Measurements from ENCODE around the gene E2F6.

Gene E2F6

DNA sequence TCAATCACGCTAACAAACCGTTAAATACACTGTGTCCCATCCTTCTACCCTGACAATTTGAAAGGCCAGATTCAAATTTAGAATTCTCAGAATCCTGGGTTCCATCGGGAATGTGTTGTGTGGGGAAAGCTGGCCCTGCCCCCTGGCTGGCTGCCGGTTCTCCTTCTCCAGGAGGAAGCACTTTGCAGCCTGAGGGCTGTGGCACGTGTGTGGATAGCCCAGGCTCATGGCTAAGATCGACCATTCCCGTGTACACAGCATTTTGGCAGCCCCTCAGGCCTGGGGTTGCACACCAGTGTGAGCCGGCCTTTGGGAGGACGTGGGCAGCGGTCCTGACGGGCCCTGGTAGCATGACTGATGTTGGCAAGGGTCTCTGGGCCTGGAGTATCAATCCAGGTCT lies 70.6 kb downstream of the E2F6 start:
- no peak for DNase-seq
